SU-DHL-6 (cell line): ENCODE measurements around the gene TOM1L2.

ENCODE experiments used
- H2AFZ ChIP-seq: fragments of 200-600 bp; sonication (generic); 2 replicates; pipeline ENCODE4 v1.6.1; 2014; ENCODE audit warnings: low read depth, mild to moderate bottlenecking, moderate library complexity, mixed read lengths, antibody characterized with exemption, low read length; ENCODE audit not compliant: severe bottlenecking
- H3F3A ChIP-seq: fragments of 200-600 bp; shearing (Covaris generic); 2 replicates; pipeline ENCODE4 v1.6.0; 2016; ENCODE audit warnings: antibody characterized with exemption, mild to moderate bottlenecking; ENCODE audit not compliant: insufficient read depth
- H3K27ac ChIP-seq: fragments of 200-600 bp; sonication (generic); 2 replicates; pipeline ENCODE4 v1.5.1; 2016; ENCODE audit warnings: low read depth, mild to moderate bottlenecking, low read length, moderate library complexity, mixed read lengths
- H3K27me3 ChIP-seq: fragments of 200-600 bp; sonication (generic), shearing (Covaris generic); 2 replicates; pipeline ENCODE4 v1.6.0; 2014; ENCODE audit warnings: mild to moderate bottlenecking, low read length
- H3K36me3 ChIP-seq: fragments of 200-600 bp; sonication (generic); 2 replicates; pipeline ENCODE4 v1.6.1; 2014; ENCODE audit warnings: mild to moderate bottlenecking, low read length, mixed read lengths
- H3K4me2 ChIP-seq: fragments of 300-600, 200-600 bp; shearing (Covaris generic), sonication (generic); 2 replicates; pipeline ENCODE4 v1.6.0; 2014; ENCODE audit warnings: low read length, low read depth, mild to moderate bottlenecking; ENCODE audit not compliant: poor library complexity, severe bottlenecking
- H3K4me3 ChIP-seq: fragments of 200-600 bp; sonication (generic); 2 replicates; pipeline ENCODE4 v1.5.1; 2014; ENCODE audit warnings: antibody characterized with exemption, low read length, mild to moderate bottlenecking, mixed read lengths; ENCODE audit not compliant: insufficient read depth, poor library complexity, severe bottlenecking
- H3K79me2 ChIP-seq: fragments of 200-600 bp; sonication (generic); 2 replicates; pipeline ENCODE4 v1.6.1; 2014; ENCODE audit warnings: mild to moderate bottlenecking, low read length, moderate library complexity; ENCODE audit not compliant: insufficient read depth
- H3K9ac ChIP-seq: fragments of 200-600 bp; sonication (generic); 2 replicates; pipeline ENCODE4 v1.7.0; 2014; ENCODE audit warnings: mild to moderate bottlenecking, low read length
- H3K9me2 ChIP-seq: fragments of 200-600 bp; sonication (generic); replicated peaks from 2 replicates; pipeline ENCODE4 v1.6.1; 2014; ENCODE audit warnings: low read length; ENCODE audit not compliant: insufficient read depth
- H3K9me3 ChIP-seq: fragments of 200-600 bp; sonication (generic); 2 replicates; pipeline ENCODE4 v1.6.1; 2014; ENCODE audit warnings: low read length, mixed read lengths; ENCODE audit not compliant: insufficient read depth
- H4K20me1 ChIP-seq: fragments of 200-600 bp; sonication (generic); 2 replicates; pipeline ENCODE4 v1.6.1; 2014; ENCODE audit warnings: low read depth, mild to moderate bottlenecking, antibody characterized with exemption, low read length, moderate library complexity, mixed read lengths
- EZH2phosphoT487 ChIP-seq: fragments of 200-600 bp; sonication (generic), shearing (Covaris generic); conservative IDR thresholded peaks from 2 replicates; pipeline ENCODE4 v1.6.1; 2018; ENCODE audit warnings: mild to moderate bottlenecking, antibody characterized with exemption, low read length, moderate library complexity, mixed read lengths
- TF ChIP-seq, protein P1 (sequence below): fragments of 200-600 bp; sonication (generic); IDR thresholded peaks from one replicate; pipeline ENCODE4 v1.5.1; 2017; ENCODE audit warnings: antibody characterized with exemption, mild to moderate bottlenecking, low read length, moderate library complexity; ENCODE audit not compliant: insufficient read depth, poor library complexity, severe bottlenecking

Gene TOM1L2

DNA sequence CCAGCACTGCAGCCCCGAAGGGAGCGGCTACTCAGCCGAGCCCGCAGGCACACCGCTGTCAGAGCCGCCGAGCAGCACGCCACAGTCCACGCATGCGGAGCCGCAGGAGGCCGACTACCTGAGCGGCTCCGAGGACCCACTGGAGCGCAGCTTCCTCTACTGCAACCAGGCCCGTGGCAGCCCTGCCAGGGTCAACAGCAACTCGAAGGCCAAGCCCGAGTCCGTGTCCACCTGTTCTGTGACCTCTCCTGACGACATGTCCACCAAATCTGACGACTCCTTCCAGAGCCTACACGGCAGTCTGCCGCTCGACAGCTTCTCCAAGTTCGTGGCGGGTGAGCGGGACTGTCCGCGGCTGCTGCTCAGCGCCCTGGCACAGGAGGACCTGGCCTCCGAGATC is 177.8 kb downstream of the TOM1L2 start:
- no peaks in the 10 kb centered on the region for H3F3A ChIP-seq
- no peaks in the 10 kb centered on the region for H3K27me3 ChIP-seq
- no peaks in the 10 kb centered on the region for H3K79me2 ChIP-seq
- H3K36me3 ChIP-seq = no peaks in the 10 kb centered on the region
- H3K9me2 ChIP-seq = no peaks in the 10 kb centered on the region
- H3K27ac ChIP-seq = no peak overlapping the region
- H4K20me1 ChIP-seq = no peaks in the 10 kb centered on the region
- no peak overlapping the region for H2AFZ ChIP-seq
- H3K4me2 ChIP-seq = no peak overlapping the region
- no peak overlapping the region for H3K4me3 ChIP-seq
- H3K9ac ChIP-seq = no peak overlapping the region
- no peak for TF ChIP-seq EZH2phosphoT487
- TF ChIP-seq, protein P1, sequence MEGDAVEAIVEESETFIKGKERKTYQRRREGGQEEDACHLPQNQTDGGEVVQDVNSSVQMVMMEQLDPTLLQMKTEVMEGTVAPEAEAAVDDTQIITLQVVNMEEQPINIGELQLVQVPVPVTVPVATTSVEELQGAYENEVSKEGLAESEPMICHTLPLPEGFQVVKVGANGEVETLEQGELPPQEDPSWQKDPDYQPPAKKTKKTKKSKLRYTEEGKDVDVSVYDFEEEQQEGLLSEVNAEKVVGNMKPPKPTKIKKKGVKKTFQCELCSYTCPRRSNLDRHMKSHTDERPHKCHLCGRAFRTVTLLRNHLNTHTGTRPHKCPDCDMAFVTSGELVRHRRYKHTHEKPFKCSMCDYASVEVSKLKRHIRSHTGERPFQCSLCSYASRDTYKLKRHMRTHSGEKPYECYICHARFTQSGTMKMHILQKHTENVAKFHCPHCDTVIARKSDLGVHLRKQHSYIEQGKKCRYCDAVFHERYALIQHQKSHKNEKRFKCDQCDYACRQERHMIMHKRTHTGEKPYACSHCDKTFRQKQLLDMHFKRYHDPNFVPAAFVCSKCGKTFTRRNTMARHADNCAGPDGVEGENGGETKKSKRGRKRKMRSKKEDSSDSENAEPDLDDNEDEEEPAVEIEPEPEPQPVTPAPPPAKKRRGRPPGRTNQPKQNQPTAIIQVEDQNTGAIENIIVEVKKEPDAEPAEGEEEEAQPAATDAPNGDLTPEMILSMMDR = no peak
- no peaks in the 10 kb centered on the region for H3K9me3 ChIP-seq
